Activated naive CD4-positive, alpha-beta T cell treated with anti-CD3 and anti-CD28 coated beads, Interleukin-2, amount 50 U/mL, for 72 hours (primary cell): ENCODE measurements around the gene ZNF232. TPM values are rescaled to one million over a fixed set of nuclear protein-coding genes. Genes with fewer than 3 reads are reported as not detected.
"Not testable (repeated sequence)": the region's sequence is repeated elsewhere in the genome, so short reads cannot be mapped to it uniquely, and the experiment has no call there.

Experiments
- ATAC-seq, 2 donors: fragments of 150-1000 bp; cut with Tn5 transposase; 2 replicates each; pipeline ENCODE4 v1.10.0; 2021; ENCODE audit warnings: mild to moderate bottlenecking in 2 of 2, moderate library complexity in 2 of 2
- DNase-seq, 2 donors: peaks; one replicate each; pipeline ENCODE4 v3.0.0; 2021 to 2022; ENCODE audit warnings: low spot score in 2 of 2
- H3K27ac Mint-ChIP-seq, 2 donors: one replicate each; pipeline ENCODE4 v1.8.0; 2022; ENCODE audit warnings: mild to moderate bottlenecking in 2 of 2, mixed read lengths in 2 of 2
- H3K36me3 Mint-ChIP-seq, 2 donors: one replicate each; pipeline ENCODE4 v1.8.0; 2022; ENCODE audit warnings: mixed read lengths in 2 of 2
- H3K9me3 Mint-ChIP-seq, 2 donors: one replicate each; pipeline ENCODE4 v1.8.0; 2022; ENCODE audit warnings: mixed read lengths in 2 of 2
- total RNA-seq, 2 donors: library from RNA; stranded (reverse); gene quantifications; one replicate each; pipeline ENCODE4 v1.2.3, GENCODE V29; 2022

Gene ZNF232
- total RNA-seq, 2 donors from 2014 or later, result 15.5 to 19.2 TPM

DNA sequence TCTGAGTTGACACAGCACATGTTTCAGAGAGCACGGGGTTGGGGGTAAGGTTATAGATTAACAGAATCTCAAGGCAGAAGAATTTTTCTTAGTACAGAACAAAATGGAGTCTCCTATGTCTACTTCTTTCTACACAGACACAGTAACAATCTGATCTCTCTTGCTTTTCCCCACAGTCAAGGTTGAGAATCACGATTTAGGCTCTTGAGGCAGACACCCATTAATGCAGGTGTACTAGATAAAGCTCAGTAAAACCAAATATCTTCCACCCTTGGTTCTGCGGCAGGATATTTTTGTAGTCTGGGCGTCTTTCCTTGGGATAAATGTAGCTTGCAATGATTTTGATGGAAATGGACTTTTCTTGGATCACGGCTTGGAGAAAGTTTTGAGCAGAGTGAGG lies 36.2 kb downstream of the ZNF232 start:
- H3K27ac Mint-ChIP-seq, H3K9me3 Mint-ChIP-seq, ATAC-seq, DNase-seq: not testable (repeated sequence)
- H3K36me3 Mint-ChIP-seq, result peaks cover 12 to 24% of the 10 kb centered on the region in 2 donors

DNA sequence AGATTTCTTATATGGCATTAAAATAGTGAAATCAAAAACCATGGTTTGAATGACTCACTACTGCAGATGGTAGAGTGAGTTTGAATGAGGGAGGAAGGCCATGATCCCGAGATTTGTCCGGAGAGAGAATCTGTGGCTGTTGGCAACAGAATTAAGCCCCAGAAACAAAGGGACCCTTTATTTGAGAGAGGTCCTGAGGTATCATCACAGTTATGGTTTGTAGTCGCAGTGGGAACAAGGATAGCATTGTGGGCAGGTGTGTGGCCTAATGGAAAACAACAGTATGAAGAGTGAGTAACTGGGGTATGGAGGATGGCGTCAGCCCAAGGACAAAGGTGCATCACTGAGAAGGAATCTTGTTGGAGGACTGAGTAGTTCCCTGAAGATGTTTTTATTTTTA lies 42.0 kb downstream of the ZNF232 start:
- no peaks in the 10 kb centered on the region for H3K9me3 Mint-ChIP-seq
- H3K27ac Mint-ChIP-seq, result no peak overlapping the region
- ATAC-seq (no peak), DNase-seq (no peak)
- no peaks in the 10 kb centered on the region for H3K36me3 Mint-ChIP-seq

DNA sequence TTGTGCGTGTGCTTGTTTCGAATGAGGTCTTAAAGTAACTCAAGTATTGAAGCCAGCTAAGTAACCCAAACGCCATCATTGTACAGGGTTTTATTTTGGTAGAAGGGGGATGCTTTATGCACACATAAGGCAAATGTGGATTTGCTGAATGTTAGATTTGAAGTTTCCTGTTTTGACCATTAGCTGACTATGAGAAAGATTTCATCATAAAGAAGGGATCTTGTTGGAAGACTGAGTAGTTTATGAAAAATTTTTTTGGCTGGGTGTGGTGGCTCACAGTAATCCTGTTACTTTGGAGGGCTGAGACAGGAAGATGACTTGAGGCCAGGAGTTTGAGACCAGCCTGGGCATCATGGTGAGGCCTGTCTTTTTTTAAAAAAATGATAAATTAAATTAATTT lies 43.4 kb downstream of the ZNF232 start:
- Mint-ChIP-seq H3K36me3 (no peaks in the 10 kb centered on the region), H3K9me3 (no peaks in the 10 kb centered on the region), H3K27ac (no peak overlapping the region)
- ATAC-seq (no peak), DNase-seq (no peak)

DNA sequence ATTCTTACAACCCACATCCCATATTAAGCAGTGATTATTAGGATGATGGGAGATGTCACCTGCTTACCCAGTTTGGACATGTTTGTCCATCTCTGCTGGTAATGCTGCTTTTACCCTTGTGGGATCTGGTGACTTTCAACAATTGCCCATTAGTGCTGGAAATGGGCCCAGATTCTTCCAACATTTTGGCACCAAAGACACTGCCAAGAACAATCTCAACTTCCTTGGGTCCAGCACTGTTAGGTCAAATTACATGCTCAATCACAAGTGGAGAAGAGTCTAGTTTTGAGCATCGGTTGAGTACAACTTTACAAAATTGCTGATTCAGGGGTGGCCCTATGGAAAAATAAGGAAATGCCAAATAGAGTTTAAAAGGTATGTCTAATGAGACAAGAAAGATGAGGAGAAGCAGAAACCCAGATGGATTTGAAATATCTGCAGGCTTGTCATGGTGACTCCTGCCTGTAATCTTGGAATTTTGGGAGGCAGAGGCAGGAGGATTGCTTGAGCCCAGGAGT lies 46.4 kb downstream of the ZNF232 start:
- no peak overlapping the region for H3K27ac Mint-ChIP-seq
- ATAC-seq, result no peak
- no peaks in the 10 kb centered on the region for H3K9me3 Mint-ChIP-seq
- DNase-seq, result no peak
- no peaks in the 10 kb centered on the region for H3K36me3 Mint-ChIP-seq

Other genes with a start within 250 kb of the ZNF232 start
- 1 to 10 TPM in 1 of 2 donors, under 1 TPM in 1; 0.59 to 2.9 TPM for gene C17orf107, start 212.3 kb downstream of the ZNF232 start, total RNA-seq
- under 1 TPM in 1 of 2 donors, not detected in 1; 0.27 TPM for gene CHRNE, start 208.8 kb downstream of the ZNF232 start, total RNA-seq
- not detected for gene GP1BA, start 179.6 kb downstream of the ZNF232 start, total RNA-seq
- 10 to 100 TPM; 69.4 to 89.1 TPM for gene SLC25A11, start 171.8 kb downstream of the ZNF232 start, total RNA-seq
- 100 to 1,000 TPM; 188 to 241 TPM for gene RNF167, start 171.6 kb downstream of the ZNF232 start, total RNA-seq
- gene PFN1, start 163.3 kb downstream of the ZNF232 start, total RNA-seq, result 1,000 to 10,000 TPM; 1,929 to 1,966 TPM
- gene ENO3, start 160.8 kb downstream of the ZNF232 start, total RNA-seq, result 10 to 100 TPM; 32.1 to 47.9 TPM
- 10 to 100 TPM; 70.3 to 94.6 TPM for gene SPAG7, start 144.1 kb downstream of the ZNF232 start, total RNA-seq
- 10 to 100 TPM; 66.2 to 82.3 TPM for gene CAMTA2, start 124.2 kb downstream of the ZNF232 start, total RNA-seq
- gene INCA1, start 114.4 kb downstream of the ZNF232 start, total RNA-seq, result 1 to 10 TPM in 1 of 2 donors, under 1 TPM in 1; 0.53 to 2.6 TPM
- 10 to 100 TPM; 37.9 to 42.4 TPM for gene KIF1C, start 113.9 kb downstream of the ZNF232 start, total RNA-seq
- gene SLC52A1, start 76.5 kb downstream of the ZNF232 start, total RNA-seq, result under 1 TPM; 0.20 to 0.23 TPM
- gene ZFP3, start 33.4 kb downstream of the ZNF232 start, total RNA-seq, result 1 to 10 TPM in 1 of 2 donors, under 1 TPM in 1; 0.73 to 1.7 TPM
- gene USP6, start 4.2 kb upstream of the ZNF232 start, total RNA-seq, result under 1 TPM in 1 of 2 donors, not detected in 1; 0.18 TPM
- 1 to 10 TPM; 3.3 to 8.2 TPM for gene ZNF594, start 80.0 kb upstream of the ZNF232 start, total RNA-seq
- under 1 TPM in 1 of 2 donors, not detected in 1; 0.14 TPM for gene SCIMP, start 123.0 kb upstream of the ZNF232 start, total RNA-seq
- gene RABEP1, start 170.4 kb upstream of the ZNF232 start, total RNA-seq, result 10 to 100 TPM; 49.7 to 52.1 TPM